ENCODE measurements around the gene CRLF2.
"Not testable (repeated sequence)": the region's sequence is repeated elsewhere in the genome, so short reads cannot be mapped to it uniquely, and the experiment has no call there.

The CRLF2 gene

DNA sequence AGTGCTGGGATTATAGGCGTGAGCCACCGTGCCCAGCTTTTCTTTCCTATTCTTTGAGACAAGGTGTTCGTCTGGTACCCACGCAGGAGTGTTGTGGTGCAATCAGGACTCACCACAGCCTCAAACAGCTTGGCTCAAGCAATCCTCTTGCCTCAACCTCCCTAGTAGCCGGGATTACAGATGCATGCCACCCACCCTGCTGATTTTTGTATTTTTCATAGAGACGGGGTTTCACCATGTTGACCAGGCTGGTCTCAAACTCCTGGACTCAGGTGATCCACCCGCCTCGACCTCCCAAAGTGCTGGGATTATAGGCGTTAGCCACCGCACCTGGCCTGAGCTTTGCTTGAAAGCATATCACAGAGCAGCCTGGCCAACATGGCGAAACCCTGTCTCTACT, 1.5 kb upstream of the CRLF2 start:
- no peak for DNase-seq (ENCODE audit: low spot score)

DNA sequence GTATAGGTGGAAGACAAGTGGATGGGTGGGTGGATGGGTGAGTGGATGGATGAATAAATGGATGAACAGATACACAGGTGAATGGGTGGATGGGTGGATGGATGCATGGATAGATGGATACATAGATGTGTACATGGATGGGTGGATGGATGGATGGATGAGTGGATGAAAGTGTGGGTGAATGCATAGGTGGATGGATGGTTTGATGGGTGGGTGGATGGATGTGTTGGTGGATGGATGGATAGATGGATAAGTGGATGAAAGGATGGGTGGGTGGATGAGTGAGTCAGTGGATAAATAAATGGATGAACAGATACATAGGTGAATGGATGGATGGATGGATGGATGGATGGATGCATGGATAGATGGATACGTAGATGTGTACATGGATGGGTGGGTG, 1.6 kb downstream of the CRLF2 start:
- no peak for DNase-seq (ENCODE audit: low spot score)

DNA sequence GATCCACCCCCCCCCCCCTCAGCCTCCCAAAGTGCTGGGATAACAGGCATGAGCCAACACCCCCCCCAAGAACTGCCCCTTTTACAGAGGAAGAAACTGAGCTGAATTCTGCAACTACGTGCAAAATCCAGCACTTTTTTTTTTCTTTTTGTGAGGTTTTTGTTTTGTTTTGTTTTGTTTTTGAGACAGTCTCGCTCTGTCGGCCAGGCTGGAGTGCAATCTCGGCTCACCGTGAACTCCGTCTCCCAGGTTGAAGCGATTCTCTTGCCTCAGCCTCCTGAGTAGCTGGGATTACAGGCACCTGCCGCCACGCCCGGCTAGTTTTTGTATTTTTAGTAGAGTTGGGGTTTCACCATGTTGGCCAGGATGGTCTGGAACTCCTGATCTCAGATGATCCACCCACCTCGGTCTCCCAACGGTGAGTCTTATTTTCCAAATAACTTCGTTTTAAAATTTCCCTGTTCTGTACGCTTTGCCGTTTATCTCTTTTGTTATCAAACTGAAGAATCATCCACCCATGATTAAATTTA, 4.9 kb downstream of the CRLF2 start:
- no peak for DNase-seq (ENCODE audit: low spot score)

DNA sequence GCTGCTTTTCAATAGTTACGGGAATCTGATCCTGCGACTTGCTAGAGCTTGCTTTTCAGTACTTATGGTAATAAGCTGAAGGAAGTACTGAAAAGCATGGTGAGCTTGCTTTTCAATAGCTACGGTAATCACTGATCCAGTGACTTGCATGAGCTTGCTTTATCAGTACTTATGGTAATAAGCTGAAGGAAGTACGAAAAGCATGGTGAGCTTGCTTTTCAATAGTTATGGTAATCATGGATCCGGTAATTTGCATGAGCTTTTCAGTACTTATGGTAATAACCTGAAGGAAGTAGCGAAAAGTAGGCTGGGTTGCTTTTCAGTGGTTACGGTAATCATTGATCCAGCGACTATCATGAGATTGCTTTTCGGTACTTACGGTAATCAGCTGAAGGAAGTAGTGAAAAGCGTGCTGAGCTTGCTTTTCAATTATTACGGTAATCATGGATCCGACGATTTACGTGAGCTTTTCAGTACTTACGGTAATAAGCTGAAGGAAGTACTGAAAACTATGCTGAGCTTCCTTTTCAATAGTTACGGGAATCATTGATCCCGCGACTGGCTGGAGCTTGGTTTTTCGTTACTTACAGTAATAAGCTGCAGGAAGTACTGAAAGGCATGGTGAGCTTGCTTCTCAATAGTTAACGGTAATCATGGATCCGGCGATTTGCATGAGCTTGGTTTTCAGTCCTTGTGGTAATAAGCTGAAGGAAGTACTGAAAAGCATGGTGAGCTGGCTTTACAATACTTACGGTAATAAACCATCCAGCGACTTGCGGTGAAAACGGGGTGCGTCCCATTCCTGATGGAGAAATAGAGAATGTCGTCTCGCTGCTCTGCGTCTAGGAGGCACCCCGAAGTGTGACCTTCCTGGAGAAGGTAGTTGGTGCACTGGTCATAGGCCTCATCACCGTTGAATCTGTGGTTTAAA, 6.5 kb downstream of the CRLF2 start:
- DNase-seq (ENCODE audit: low spot score) = peak; percentile 6

DNA sequence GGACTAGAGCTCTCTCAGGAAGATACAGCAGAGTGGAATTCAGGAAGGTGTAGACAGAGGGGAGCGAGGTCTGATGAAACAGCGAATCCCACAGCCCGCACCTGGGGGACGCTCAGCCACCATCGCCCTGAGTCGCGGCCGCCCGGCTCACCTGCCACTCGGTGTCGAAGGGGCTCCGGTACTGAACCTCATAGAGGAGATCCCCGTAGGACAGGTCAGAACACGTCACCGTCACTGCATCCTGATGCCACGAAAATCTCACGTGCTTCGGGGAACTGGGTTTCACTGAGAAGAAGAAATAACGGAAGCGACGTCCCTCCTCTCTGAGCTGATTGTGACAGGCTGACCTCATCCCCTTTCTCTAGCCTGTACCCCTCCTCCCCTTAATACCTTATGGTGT, 10.2 kb downstream of the CRLF2 start:
- DNase-seq (ENCODE audit: low spot score) = no peak

DNA sequence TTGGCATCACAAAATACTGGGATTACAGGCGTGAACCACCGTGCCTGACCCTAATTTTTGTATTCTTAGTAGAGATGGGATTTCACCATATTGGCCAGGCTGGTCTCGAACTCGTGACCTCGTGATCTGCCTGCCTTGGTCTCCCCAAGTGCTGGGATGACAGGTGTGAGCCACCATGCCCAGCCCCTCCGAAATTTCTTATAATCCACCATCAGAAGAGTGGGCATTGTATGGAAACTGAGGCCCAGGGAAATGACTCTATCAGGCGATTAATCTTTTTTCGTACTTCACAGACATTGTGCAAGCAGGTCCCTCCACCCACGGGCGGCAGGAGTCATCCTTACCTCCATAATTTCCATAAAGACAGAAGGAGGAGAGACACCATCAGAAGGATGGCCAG, 16.0 kb downstream of the CRLF2 start:
- no peak for DNase-seq (ENCODE audit: low spot score)

DNA sequence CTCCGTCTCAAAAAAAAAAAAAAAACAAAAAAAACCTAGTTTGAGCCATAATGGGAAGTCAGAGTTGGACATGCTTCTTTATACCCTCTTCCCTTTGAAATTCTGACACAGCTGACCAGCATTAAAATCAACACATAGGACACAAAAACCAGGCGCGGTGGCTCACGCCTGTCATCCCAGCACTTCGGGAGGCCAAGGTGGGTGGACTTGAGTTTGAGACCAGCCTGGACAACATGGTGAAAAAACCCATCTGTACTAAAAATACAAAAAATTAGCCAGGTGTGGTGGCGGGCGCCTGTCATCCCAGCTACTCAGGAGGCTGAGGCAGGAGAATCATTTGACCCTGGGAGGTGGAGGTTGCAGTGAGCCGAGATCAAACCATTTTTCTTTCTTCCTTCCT, 20.3 kb downstream of the CRLF2 start:
- DNase-seq (ENCODE audit: low spot score) = not testable (repeated sequence)

DNA sequence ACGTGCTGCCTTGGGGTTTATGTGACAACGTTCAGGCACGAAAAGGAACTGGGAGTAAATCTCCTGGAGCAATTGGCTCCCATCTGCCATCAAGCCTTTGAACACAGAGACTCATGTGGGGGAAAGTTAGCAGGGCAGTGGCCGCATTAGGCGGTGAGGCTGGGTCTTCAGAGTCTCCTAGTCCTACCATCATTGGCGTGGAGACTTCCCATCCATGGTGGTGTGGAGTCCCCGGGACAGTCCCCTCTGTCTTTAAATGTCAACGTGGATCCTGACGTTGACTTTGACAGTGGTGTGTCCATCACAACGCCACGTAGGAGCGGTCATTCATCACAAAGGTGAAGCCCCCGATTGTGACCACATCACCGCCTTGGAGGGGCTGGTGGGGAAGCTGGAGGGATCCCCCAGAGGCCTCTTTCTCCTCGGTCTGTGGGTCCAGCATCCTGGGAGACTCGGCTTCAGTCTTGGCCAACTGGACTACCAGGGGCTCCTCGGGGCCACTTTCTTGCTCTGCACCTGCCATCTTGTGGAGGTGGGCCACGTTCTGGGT, 21.8 kb downstream of the CRLF2 start:
- DNase-seq (ENCODE audit: low spot score) = no peak

DNA sequence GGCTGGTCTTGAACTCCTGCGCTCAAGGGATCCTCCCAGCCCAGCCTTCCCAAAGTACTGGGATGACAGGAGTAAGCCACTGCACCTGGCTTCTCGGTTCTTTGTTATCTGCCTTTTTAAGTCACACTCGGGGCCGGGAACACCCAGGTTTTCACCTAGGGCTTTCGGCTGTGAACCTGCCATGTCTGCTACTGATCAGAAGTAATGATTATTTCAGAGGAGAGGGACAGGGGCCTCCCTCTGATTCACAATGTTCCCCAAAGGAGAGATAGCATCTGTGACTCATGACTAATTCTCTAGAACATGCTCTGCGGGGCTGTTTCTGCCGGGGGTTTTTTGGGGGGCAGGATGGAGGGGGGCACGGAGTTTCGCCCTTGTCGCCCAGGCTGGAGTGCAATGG, 26.9 kb downstream of the CRLF2 start:
- no peak for DNase-seq (ENCODE audit: low spot score)

DNA sequence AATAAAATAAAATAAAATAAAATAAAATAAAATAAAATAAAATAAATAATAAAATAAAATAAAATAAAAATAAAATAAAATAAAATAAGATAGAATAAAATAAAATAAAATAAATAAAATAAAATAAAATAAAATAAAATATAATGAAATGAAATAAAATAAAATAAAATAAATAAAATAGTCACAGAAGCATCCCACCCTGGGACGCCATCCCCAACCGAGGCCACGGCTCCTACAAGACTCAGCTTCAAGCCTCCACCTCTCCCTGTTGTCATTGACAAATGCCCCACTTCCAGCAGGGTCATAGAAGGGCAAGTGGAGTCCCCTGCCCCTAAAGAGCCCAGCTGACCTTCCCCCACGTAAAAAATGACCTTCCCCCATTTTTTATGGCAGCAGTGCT, 30.2 kb downstream of the CRLF2 start:
- DNase-seq (ENCODE audit: low spot score) = no peak

DNA sequence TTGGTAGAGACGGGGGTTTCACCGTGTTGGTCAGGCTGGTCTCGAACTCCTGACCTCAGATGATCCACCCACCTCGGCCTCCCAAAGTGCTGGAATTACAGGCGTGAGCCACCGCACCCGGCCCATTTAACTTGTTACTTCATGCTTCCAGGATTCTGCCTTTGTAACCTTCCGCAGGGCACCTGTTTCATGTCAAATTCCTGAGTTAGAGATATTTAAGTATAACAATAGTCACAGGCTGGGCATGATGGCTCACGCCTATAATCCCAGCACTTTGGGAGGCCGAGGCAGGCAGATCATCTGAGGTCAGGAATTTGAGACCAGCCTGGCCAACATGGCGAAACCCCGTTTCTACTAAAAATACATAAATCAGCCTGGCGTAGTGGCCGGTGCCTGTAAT, 30.8 kb downstream of the CRLF2 start:
- DNase-seq (ENCODE audit: low spot score) = not testable (repeated sequence)

DNA sequence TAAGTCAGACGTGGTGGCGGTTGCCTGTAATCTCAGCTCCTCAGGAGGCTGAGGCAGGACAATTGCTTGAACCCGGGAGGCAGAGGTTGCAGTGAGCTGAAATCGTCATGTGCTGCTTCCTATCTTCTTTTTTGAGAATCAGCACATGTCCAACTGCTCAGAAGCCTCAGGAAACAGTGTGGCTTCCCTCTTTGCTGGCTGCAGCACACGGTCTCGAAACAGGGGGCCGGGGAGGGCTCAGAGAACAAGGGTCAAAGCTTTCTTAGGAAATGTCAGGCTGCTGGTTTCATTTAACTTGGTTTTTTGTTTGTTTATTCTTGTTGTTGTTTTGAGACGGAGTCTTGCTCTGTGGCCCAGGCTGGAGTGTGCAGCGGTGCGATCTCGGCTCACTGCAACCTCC, 31.3 kb downstream of the CRLF2 start:
- no peak for DNase-seq (ENCODE audit: low spot score)

DNA sequence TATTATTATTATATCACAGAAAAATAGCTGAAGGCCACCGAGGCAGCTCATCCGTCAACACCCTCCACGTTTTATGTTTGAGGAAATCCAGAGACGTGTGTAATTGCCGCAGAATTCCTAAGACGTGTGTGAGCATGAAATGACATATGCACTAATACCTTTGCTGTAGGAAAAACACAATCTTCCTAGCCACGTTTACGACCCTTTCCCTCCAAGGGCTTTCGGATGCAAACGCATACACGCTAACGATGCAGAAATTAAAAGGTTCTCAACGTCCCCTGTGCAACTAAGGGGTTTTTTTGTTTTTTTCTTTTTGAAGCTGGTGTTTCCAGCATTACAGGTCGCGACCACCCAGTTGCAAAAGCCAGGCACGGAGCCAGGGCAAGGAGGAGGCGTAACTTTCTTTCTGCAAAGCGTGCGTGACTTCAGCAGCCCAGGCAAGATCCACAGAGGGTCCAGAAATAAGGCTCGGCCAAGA, 33.8 kb downstream of the CRLF2 start:
- no peak for DNase-seq (ENCODE audit: low spot score)

DNA sequence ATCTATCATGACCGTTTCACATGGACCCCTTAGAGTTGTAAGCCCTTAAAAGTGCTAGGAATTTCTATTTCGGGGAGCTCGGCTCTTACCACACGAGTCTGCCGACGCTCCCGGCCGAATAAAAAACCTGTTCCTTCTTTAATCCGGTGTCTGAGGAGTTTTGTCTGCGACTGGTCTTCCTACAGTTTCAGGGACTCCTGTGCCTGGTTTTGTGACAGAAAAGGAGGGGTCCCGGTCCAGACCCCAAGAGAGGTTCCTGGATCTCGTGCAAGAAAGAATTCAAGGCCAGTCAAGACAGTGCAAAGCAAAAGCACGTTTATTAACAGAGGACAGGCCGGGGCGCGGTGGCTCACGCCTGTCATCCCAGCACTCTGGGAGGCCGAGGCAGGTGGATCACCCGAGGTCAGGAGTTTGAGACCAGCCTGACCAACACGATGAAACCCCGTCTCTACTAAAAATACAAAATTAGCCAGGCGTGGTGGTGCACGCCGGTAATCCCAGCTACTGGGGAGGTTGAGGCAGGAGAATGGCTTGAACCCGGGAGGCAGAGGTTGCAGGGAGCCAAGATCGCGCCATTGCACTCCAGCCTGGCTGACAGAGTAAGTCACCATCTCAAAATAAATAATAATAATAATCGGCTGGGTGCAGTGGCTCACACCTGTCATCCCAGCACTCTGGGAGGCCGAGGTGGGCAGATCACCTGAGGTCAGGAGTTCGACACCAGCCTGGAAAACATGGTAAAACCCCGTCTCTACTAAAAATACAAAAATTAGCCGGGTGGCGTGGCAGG, 35.7 kb downstream of the CRLF2 start:
- not testable (repeated sequence) for DNase-seq (ENCODE audit: low spot score)

DNA sequence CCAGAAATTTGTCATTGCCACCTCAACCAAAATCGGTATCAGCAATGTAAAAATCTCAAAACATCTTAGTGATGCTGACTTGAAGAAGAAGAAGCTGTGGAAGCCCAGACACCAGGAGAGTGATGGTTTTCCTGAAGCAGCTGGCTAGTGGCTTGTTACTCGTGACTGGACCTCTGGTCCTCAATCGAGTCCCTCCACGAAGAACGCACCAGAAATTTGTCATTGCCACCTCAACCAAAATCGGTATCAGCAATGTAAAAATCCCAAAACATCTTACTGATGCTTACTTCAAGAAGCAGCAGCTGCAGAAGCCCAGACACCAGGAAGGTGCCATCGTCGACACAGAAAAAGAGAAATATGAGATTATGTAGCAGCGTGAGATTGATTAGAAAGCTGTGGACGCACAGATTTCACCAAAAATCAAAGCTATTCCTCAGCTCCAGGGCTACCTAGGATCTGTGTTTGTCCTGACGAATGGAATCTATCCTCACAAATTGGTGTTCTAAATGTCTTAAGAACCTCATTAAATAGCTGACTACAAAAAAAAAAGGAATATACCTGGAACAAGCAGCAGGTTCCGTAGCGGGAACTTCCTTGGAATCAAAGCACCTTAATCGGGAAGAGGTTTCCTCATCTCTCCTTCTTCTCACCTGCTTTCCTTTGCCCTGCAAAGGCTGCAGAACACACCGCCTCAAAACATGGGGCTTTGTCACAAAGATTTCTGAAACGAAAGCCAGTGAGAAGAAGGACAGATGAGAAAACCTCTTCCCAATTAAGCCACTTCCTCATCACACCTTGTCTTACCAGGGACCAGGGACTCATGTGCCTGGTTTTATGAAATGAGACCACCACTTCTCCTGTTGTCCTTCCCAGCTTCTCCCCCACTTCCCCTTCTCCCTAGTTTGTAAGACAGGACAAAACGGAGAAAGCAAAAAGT, 37.6 kb downstream of the CRLF2 start:
- DNase-seq (ENCODE audit: low spot score) = not testable (repeated sequence)

DNA sequence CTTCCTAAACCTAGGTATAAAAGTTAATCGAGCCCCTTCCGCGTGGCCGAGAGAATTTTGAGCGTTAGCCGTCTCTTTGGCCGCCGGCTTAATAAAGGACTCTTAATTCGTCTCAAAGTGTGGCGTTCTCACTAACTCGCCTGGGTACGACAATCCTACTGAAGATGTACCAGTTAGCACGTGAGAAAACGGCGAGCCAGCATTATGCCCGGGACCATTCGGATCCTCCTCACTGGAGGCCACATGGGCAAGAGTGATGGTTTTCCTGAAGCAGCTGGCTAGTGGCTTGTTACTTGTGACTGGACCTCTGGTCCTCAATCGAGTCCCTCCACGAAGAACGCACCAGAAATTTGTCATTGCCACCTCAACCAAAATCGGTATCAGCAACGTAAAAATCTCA, 39.0 kb downstream of the CRLF2 start:
- DNase-seq (ENCODE audit: low spot score) = not testable (repeated sequence)

DNA sequence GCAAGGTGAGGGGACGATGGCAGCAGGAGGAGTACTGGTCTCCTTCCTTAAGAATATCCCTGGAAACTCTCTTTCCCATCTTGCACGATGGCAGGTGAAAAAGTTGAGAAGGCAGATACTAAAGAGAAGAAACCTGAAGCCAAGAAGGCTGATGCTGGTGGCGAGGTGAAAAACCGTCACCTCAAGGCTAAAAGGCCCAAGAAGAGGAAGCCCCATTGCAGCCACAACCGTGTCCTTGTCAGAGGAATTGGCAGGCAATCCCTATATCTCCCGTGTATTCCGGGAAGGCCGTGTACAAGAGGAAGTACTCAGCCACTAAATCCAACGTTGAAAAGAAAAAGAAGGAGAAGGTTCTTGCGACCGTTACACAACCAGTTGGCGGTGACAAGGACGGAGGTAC, 40.0 kb downstream of the CRLF2 start:
- no peak for DNase-seq (ENCODE audit: low spot score)

DNA sequence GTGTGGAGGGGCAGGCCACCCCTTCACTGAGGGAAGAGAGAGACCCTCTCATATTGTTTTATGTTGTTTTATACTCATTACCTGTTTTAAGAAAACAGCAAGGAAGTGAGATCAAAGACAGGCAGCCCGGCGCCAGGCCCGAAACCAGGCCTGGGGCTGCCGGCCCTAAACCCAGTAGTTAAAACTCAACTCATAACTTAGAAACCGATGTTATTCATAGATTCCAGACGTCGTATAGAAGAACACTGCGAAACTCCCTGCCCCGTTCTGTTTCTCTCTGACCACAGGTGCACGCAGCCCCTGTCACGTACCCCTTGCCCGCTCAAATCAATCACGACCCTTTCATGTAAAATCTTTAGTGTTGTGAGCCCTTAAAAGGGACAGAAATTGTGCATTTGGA, 40.5 kb downstream of the CRLF2 start:
- not testable (repeated sequence) for DNase-seq (ENCODE audit: low spot score)

DNA sequence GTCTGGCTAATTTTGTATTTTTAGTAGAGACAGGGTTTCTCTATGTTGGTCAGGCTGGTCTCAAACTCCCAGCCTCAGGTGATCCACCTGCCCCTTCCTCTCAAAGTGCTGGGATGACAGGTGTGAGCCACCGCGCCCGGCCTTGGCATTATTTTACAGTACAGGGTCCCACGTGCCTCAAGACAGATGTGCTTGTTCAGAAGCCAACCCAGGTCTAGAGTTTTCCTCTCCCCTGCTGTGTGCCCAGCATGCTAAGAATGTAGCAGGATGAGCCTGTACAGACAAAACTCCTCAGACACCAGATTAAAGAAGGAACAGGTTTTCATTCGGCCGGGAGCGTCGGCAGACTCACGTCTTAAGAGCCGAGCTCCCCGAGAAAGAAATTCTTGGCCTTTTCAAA, 42.2 kb downstream of the CRLF2 start:
- no peak for DNase-seq (ENCODE audit: low spot score)

DNA sequence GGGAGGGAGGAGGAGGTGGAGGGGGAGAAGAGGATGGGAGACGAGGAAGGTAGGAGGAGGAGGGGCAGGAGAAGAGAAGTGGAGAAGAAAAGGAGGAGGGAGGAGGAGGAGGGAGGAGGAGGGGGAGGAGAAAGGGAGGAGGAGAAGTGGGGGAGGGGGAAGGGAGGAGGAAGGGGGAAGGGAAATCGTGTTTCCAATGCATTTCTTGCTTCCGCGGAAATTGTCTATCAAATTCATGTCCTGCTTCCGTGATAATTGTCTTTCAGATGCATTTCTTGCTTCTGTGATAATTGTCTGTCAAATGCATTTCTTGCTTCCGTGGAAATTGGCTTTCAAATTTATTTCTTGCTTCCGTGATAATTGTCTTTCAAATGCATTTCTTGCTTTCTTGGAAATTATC, 43.3 kb downstream of the CRLF2 start:
- no peak for DNase-seq (ENCODE audit: low spot score)

DNA sequence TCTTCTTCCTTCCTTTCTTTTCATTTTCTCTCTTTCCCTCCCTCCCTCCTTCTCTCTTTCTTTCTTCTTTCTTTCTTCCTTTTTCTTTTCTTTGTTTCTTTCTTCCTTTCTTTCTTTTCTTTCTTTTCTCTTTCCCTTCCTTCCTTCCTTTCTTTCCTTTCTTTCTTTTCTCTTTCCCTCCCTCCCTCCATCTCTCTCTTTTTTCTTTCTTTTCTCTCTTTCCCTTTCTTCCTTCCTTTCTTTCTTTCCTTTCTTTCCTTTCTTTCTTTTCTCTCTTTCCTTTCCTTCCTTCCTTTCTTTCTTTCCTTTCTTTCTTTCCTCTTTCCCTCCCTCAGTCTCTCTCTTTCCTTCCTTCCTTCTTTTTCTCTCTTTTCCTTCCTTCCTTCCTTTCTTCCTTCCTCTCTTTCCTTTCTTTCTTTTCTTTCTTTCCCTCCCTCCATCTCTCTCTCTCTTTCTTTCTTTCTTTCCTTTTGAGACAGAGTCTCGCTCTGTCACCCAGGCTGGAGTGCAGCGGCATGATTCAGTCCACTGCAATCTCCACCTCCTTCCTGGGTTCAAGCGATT, 44.4 kb downstream of the CRLF2 start:
- no peak for DNase-seq (ENCODE audit: low spot score)

All from LoVo (cell line).